ENCODE data around the gene AKR1D1.

AKR1D1 gene

DNA sequence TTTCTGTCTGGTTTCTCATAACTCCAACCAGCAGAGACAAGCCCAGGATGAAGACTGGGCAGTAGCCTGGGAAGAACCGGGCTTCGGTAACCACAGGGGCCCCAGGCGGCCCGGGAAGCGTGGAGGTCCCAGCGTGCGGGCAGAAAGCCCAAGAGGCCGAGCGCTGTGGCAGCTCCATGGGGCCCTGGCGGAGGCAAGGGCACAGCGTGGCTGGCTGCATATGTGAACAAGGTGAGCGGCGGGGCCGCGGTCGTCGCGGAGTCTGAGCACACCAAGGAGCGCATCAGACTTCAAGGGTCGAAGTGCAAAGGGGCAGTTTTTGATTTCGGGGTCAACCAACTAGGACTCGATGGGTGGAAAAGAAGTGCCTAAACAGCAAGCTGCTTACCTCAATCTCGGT, 45.9 kb downstream of the AKR1D1 start:
- Histone ChIP-seq H3K9me2 (ENCODE audit: low read depth, low read length) (no peaks in the 10 kb centered on the region), H3K4me1 (ENCODE audit: insufficient read depth, low read length, severe bottlenecking) (no peaks in the 10 kb centered on the region), H2AFZ (ENCODE audit: low read length) (no peak overlapping the region)

DNA sequence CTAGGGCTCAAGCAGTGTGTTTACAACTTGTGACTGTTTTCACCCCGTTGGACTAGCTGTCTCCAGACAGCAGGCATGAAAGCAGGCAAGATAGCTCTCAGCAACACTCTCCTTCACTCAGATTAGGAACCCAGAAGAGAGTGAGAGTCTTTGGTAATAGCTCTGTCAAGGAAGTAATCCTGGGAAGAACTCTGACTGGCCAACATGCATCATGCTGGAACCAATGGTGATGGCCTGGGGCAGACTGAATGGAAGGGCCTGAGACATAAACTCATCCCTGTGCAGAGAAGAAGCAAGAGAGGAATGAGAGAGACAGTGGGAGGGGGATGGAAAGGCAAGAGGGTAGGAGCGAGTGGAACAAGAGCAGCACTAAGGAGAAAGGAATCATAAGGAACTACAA, 48.9 kb downstream of the AKR1D1 start:
- no peak overlapping the region for H3K4me3 ChIP-seq (ENCODE audit: low read depth, low read length, poor library complexity, severe bottlenecking)
- H3K27ac ChIP-seq (ENCODE audit: low read depth, low read length, poor library complexity, severe bottlenecking) = no peak overlapping the region
- no peaks in the 10 kb centered on the region for H3K4me1 ChIP-seq (ENCODE audit: insufficient read depth, low read length, severe bottlenecking)
- H3F3A ChIP-seq (ENCODE audit: insufficient read depth, low read length) = no peaks in the 10 kb centered on the region
- H3K36me3 ChIP-seq (ENCODE audit: insufficient read depth, low read length) = no peaks in the 10 kb centered on the region
- no peaks in the 10 kb centered on the region for H4K20me1 ChIP-seq (ENCODE audit: insufficient read depth, low read length)
- H3K27me3 ChIP-seq (ENCODE audit: insufficient read depth, low read length) = no peaks in the 10 kb centered on the region
- TF ChIP-seq, protein P1, sequence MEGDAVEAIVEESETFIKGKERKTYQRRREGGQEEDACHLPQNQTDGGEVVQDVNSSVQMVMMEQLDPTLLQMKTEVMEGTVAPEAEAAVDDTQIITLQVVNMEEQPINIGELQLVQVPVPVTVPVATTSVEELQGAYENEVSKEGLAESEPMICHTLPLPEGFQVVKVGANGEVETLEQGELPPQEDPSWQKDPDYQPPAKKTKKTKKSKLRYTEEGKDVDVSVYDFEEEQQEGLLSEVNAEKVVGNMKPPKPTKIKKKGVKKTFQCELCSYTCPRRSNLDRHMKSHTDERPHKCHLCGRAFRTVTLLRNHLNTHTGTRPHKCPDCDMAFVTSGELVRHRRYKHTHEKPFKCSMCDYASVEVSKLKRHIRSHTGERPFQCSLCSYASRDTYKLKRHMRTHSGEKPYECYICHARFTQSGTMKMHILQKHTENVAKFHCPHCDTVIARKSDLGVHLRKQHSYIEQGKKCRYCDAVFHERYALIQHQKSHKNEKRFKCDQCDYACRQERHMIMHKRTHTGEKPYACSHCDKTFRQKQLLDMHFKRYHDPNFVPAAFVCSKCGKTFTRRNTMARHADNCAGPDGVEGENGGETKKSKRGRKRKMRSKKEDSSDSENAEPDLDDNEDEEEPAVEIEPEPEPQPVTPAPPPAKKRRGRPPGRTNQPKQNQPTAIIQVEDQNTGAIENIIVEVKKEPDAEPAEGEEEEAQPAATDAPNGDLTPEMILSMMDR (IDR thresholded peaks at IDR 0.05; ENCODE audit: low read length) = no peak
- TF ChIP-seq EZH2 (IDR thresholded peaks at IDR 0.05; ENCODE audit: borderline replicate concordance, low read length) = no peak
- H3K9ac ChIP-seq (ENCODE audit: low read length) = no peak overlapping the region
- H3K4me2 ChIP-seq (ENCODE audit: low read length) = no peak overlapping the region
- no peaks in the 10 kb centered on the region for H3K9me3 ChIP-seq (ENCODE audit: low read length)
- H3K9me2 ChIP-seq (ENCODE audit: low read depth, low read length) = no peaks in the 10 kb centered on the region
- no peak overlapping the region for H2AFZ ChIP-seq (ENCODE audit: low read length)
- no peaks in the 10 kb centered on the region for H3K79me2 ChIP-seq (ENCODE audit: insufficient read depth, low read length)

More for the DNA sequence above, 45.9 kb downstream of the AKR1D1 start:
- TF ChIP-seq, protein P1 (IDR thresholded peaks at IDR 0.05; ENCODE audit: low read length) = no peak
- no peak for TF ChIP-seq EZH2 (IDR thresholded peaks at IDR 0.05; ENCODE audit: borderline replicate concordance, low read length)
- H3K27me3 ChIP-seq (ENCODE audit: insufficient read depth, low read length) = no peaks in the 10 kb centered on the region
- H3K9ac ChIP-seq (ENCODE audit: low read length) = no peak overlapping the region
- H3K36me3 ChIP-seq (ENCODE audit: insufficient read depth, low read length) = no peaks in the 10 kb centered on the region
- no peak overlapping the region for H3K4me3 ChIP-seq (ENCODE audit: low read depth, low read length, poor library complexity, severe bottlenecking)
- H4K20me1 ChIP-seq (ENCODE audit: insufficient read depth, low read length) = no peaks in the 10 kb centered on the region
- H3K27ac ChIP-seq (ENCODE audit: low read depth, low read length, poor library complexity, severe bottlenecking) = no peak overlapping the region
- H3K79me2 ChIP-seq (ENCODE audit: insufficient read depth, low read length) = no peaks in the 10 kb centered on the region
- no peak overlapping the region for H3K4me2 ChIP-seq (ENCODE audit: low read length)
- no peaks in the 10 kb centered on the region for H3K9me3 ChIP-seq (ENCODE audit: low read length)
- no peaks in the 10 kb centered on the region for H3F3A ChIP-seq (ENCODE audit: insufficient read depth, low read length)

DNA sequence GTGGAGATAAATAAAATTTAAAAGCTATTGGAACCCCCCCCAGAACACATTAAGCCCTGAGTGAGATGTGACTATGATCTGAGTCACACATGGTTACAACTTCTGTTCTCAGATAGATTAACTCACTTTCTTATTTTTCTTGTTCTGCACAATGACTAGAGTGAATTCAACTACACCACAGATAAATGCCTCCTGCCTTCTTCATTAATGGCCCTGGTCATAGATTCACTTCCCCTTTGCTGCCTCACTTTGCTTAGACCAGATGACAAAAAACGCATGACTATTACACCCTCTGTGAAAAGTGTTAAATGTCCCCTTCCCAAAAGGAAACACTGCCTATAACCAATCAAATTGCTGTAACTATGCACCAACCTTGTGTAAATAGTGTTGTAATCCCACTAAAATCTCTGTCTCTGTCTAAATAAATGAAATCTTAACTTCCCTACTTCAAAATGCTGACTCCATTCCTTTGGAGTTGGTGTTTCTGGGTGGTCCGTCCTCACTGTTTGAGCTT, 49.4 kb downstream of the AKR1D1 start:
- Histone ChIP-seq H2AFZ (ENCODE audit: low read length) (no peak overlapping the region), H3K9me2 (ENCODE audit: low read depth, low read length) (no peaks in the 10 kb centered on the region), H3K9ac (ENCODE audit: low read length) (no peak overlapping the region), H3K79me2 (ENCODE audit: insufficient read depth, low read length) (no peaks in the 10 kb centered on the region), H3K27me3 (ENCODE audit: insufficient read depth, low read length) (no peaks in the 10 kb centered on the region), H3K4me2 (ENCODE audit: low read length) (no peak overlapping the region), H3K4me1 (ENCODE audit: insufficient read depth, low read length, severe bottlenecking) (no peaks in the 10 kb centered on the region), H3K36me3 (ENCODE audit: insufficient read depth, low read length) (no peaks in the 10 kb centered on the region), H3K27ac (ENCODE audit: low read depth, low read length, poor library complexity, severe bottlenecking) (no peak overlapping the region), H4K20me1 (ENCODE audit: insufficient read depth, low read length) (no peaks in the 10 kb centered on the region), H3K4me3 (ENCODE audit: low read depth, low read length, poor library complexity, severe bottlenecking) (no peak overlapping the region), H3F3A (ENCODE audit: insufficient read depth, low read length) (no peaks in the 10 kb centered on the region), H3K9me3 (ENCODE audit: low read length) (no peaks in the 10 kb centered on the region)
- TF ChIP-seq, protein P1 (IDR thresholded peaks at IDR 0.05; ENCODE audit: low read length) = no peak

Measured in OCI-LY1 (cell line).